PFSK-1 (cell line): ENCODE measurements around the gene PRKAR1B.

Experiments
- FOXP2 ChIP-seq: optimal IDR thresholded peaks from 2 replicates; pipeline ENCODE3; 2011; ENCODE audit warnings: borderline replicate concordance, control low read depth, inconsistent platforms; ENCODE audit not compliant: insufficient read depth; ENCODE audit errors: extremely low read length, extremely low read depth
- POLR2AphosphoS5 ChIP-seq: IDR thresholded peaks from 2 replicates; pipeline ENCODE4 v1.6.1; 2012; ENCODE audit warnings: low read depth, mild to moderate bottlenecking, control low read depth, low read length, moderate library complexity
- REST ChIP-seq, 2 experiments: IDR thresholded peaks; 2 replicates each; pipeline versions ENCODE4 v1.6.1 to v1.8.0; 2011 to 2012; ENCODE audit warnings: low read depth in 2 of 2, low read length in 2 of 2, control low read depth in 1 of 2, inconsistent platforms in 1 of 2, mild to moderate bottlenecking in 1 of 2, moderate library complexity in 1 of 2; ENCODE audit not compliant: insufficient read depth in 1 of 2
- SIN3A ChIP-seq: IDR thresholded peaks from 2 replicates; pipeline ENCODE4 v1.6.1; 2012; ENCODE audit warnings: mild to moderate bottlenecking, low read length, moderate library complexity, borderline replicate concordance; ENCODE audit not compliant: insufficient read depth
- TAF1 ChIP-seq: IDR thresholded peaks from 2 replicates; pipeline ENCODE4 v1.6.1; 2012; ENCODE audit warnings: low read length, control low read depth, borderline replicate concordance; ENCODE audit not compliant: insufficient read depth

Gene PRKAR1B

GRCh38 chr7:570801-571070, 156.3 kb downstream of the PRKAR1B start:
- no peak for TF ChIP-seq FOXP2
- no peak for TF ChIP-seq TAF1

- no peak for TF ChIP-seq FOXP2
Observed at GRCh38 chr7:569996-570800, 156.9 kb downstream of the PRKAR1B start.

- TF ChIP-seq FOXP2 (no peak), SIN3A (no peak), TAF1 (no peak), POLR2AphosphoS5 (no peak), REST (IDR thresholded peaks at IDR 0.05; ENCODE audit: insufficient read depth in 1 of 2, low read depth in 2 of 2, low read length in 2 of 2) (no peak)
Observed at GRCh38 chr7:569071-569855, 157.8 kb downstream of the PRKAR1B start.

GRCh38 chr7:568031-568951, 158.8 kb downstream of the PRKAR1B start:
- no peak for TF ChIP-seq FOXP2
- TF ChIP-seq SIN3A = no peak
- TF ChIP-seq POLR2AphosphoS5 = no peak
- no peak for TF ChIP-seq REST (IDR thresholded peaks at IDR 0.05; ENCODE audit: insufficient read depth in 1 of 2, low read depth in 2 of 2, low read length in 2 of 2)
- no peak for TF ChIP-seq TAF1

GRCh38 chr7:567305-567883, 159.7 kb downstream of the PRKAR1B start:
- TF ChIP-seq REST (IDR thresholded peaks at IDR 0.05; ENCODE audit: insufficient read depth in 1 of 2, low read depth in 2 of 2, low read length in 2 of 2) (no peak), POLR2AphosphoS5 (no peak), FOXP2 (no peak), TAF1 (no peak), SIN3A (no peak)

GRCh38 chr7:566100-566499, 161.0 kb downstream of the PRKAR1B start:
- TF ChIP-seq POLR2AphosphoS5 (no peak), SIN3A (no peak), TAF1 (no peak), FOXP2 (no peak), REST (IDR thresholded peaks at IDR 0.05; ENCODE audit: insufficient read depth in 1 of 2, low read depth in 2 of 2, low read length in 2 of 2) (no peak)
